Choroid plexus epithelial cell (primary cell): Measurements from ENCODE around the gene AUP1.

ENCODE experiments used
- DNase-seq: peaks from one replicate; pipeline ENCODE4 v3.0.0-alpha.2; 2010; ENCODE audit warnings: low read depth
- H3K4me3 ChIP-seq: 2 replicates; pipeline ENCODE4 v1.5.1; 2011; ENCODE audit warnings: low read depth, mild to moderate bottlenecking, control low read depth, low read length, moderate library complexity
- TF ChIP-seq, protein P1 (sequence below): conservative IDR thresholded peaks from 2 replicates; pipeline ENCODE4 v1.5.1; 2011; ENCODE audit warnings: low read depth, mild to moderate bottlenecking, control low read depth, inconsistent platforms, low read length, moderate library complexity

The AUP1 gene

DNA sequence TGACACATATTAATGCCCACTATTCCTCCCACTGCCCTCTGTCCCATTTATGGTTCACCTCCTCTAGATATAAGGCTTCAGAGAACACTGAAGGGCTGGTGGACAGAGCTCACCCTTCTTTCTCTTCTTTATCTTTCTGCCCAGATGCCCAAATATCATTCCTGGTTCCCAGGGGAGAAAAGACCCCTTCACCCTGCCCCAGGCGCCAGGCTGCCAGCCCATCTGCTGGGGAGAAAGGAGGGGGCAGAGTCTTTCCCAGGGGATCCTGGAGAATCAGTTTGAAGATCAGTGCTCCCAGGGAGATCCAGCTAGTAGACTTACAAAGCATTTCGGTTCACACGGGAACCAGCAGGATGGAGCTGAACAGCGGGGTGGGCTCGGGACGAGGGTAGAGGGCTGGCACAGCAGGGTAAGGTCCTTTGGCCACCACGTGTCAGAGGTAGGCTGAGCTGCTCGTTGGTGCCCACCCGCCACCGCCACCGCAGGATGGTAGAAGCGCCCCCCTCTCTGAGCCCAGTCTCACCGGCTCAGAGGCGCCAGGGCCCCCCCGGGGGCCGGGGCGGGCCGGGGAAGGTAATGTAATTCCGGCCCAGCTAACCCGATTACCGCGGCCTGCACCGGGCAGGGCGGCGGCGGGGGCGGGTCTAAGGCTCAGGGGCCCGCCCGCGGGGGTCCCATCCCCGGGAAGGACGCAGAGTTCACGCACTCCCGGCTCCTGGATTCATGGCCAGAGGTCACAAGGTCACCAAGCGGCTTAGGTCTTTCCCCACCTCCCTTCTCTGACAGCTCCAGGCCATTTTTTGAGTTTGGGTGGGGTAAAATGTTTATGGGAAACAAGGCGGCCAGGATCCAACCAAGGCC is 16.5 kb downstream of the AUP1 start:
- TF ChIP-seq, protein P1, sequence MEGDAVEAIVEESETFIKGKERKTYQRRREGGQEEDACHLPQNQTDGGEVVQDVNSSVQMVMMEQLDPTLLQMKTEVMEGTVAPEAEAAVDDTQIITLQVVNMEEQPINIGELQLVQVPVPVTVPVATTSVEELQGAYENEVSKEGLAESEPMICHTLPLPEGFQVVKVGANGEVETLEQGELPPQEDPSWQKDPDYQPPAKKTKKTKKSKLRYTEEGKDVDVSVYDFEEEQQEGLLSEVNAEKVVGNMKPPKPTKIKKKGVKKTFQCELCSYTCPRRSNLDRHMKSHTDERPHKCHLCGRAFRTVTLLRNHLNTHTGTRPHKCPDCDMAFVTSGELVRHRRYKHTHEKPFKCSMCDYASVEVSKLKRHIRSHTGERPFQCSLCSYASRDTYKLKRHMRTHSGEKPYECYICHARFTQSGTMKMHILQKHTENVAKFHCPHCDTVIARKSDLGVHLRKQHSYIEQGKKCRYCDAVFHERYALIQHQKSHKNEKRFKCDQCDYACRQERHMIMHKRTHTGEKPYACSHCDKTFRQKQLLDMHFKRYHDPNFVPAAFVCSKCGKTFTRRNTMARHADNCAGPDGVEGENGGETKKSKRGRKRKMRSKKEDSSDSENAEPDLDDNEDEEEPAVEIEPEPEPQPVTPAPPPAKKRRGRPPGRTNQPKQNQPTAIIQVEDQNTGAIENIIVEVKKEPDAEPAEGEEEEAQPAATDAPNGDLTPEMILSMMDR, result no peak
- DNase-seq, result no peak
- H3K4me3 ChIP-seq, result no peak overlapping the region

DNA sequence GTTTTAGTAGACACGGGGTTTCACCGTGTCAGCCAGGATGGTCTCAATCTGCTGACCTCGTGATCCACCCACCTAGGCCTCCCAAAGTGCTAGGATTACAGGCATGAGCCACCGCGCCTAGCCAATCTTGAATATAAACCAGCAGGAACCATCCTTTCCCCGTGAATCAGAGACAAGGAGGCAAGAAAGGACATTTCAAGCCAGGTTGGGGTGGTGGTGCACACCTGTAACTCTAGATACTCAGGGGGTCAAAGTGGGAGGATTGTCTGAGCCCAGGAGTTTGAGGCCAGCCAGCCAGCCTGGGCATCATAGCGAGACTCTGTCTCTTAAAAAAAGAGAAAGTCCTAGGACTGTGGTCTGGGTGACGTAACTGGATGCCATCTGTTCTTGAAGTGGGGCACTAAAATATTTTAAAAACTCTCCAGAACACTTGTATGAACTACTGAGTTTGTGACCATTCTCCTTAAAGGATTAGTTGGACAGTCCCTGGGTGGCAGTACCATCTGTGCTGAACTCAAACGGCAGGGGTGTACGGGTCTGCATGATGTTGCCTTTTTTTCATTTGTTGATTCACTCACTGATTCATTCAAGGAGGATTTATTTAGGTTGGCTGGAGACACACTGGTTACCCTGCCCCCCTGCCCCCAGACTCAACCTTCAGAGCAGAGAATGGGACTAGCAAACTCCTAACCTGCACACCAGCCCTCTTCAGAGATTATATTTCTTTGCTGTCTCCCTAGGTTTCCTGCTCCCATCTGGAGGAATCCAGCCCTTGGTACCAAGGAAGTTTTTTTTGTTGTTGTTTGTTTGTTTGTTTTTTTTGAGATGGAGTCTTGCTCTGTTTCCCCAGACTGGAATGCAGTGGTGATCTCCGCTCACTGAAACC is 18.2 kb downstream of the AUP1 start:
- DNase-seq, result no peak

DNA sequence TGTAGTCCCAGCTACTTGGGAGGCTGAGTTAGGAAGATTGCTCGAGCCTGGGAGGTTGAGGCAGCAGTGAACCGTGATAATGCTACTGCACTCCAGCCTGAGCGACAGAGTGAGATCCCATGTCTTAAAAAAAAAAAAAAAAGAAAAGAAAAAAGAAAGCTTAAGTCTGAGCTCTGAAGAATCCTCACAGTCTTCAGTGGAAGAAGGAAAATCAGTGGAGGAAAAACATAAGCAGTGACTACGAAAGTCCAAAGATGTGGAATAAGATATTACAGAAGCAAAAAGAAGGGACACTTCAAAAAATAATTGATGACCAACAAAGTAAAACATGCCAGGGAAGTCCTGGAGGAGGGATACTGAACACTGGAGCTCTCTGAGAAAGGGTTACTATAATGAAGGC is 19.2 kb downstream of the AUP1 start:
- no peak overlapping the region for H3K4me3 ChIP-seq
- DNase-seq, result no peak
- TF ChIP-seq, protein P1, result no peak

More for the DNA sequence above, 18.2 kb downstream of the AUP1 start:
- TF ChIP-seq, protein P1, result no peak
- H3K4me3 ChIP-seq, result no peak overlapping the region

DNA sequence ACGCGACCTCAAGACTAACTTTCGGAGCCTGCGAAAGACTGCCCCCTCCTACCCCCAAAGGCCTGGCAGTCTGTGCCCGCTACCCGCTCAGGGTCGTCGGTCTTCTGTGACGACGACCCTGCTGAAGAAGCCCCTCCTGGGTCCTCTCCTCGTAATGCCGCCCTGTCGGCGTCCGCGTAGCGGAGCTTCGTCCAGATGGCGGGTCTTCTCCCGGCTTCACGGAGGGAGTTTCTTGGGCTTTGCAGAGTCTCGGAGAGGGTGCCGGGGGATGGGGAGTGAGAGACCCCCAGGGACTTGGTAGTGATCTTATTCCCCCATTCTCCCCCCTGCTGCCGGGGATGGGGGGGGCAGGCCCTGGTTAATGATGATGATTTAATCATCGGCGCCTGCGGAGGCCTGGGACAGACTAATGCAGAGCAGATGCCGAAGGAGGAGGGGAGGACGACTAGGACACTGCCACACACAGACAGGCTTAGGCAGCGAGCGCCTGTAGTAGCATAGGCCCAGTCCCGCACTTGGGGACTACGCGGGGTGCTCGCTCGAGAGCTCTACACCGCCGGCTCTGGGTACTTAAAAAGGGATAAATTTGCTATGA is 21.5 kb downstream of the AUP1 start:
- DNase-seq, result peak; percentile 50
- TF ChIP-seq, protein P1, result no peak
- peak overlapping the region; percentile 100 for H3K4me3 ChIP-seq

DNA sequence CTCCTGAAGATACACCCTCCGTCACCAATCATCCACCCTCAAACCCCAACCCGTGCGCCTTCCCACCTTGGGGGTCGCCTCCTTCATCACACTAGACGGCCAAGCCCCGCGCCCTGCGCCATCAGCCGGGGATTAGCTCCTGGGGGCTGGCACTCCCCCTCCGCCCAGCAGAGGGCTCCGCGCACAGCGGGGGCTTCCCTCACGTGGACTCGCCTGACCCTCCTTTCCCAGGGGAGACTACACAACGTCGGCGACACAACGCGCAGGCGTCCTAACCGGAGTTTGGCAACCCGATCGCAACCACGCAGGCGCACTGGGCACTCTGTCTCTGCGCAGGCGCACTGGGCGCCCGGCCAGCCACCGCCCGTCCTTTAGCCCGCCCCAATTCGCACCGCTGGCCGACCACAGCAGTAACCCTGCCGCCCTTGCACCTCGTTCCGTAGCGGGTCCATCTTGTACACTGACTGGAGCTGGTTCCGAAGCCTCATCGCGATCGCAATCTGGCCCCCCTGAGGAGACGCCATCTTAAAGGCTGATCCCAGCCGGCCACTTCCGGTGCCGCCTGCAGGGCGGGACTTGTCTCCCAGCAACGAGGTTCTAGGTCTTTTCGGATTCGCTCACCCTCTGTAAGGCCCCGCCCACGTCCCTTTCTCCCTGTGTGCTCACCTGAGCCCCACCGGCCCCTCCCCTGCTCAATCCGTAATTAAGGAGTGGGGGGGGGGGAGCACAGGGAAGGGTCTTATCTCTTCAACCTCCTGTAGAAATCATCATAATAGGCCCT is 22.2 kb downstream of the AUP1 start, which contains the start of gene PCGF1:
TSS of gene PCGF1 (minus strand) at position 551 of the 781 bp plus-strand sequence. CDS start at position 524, 27 bp downstream.
- H3K4me3 ChIP-seq, result peak within 1 kb of the TSS; percentile 100
- DNase-seq, result peak; percentile 99
- TF ChIP-seq, protein P1, result peak; percentile 57

DNA sequence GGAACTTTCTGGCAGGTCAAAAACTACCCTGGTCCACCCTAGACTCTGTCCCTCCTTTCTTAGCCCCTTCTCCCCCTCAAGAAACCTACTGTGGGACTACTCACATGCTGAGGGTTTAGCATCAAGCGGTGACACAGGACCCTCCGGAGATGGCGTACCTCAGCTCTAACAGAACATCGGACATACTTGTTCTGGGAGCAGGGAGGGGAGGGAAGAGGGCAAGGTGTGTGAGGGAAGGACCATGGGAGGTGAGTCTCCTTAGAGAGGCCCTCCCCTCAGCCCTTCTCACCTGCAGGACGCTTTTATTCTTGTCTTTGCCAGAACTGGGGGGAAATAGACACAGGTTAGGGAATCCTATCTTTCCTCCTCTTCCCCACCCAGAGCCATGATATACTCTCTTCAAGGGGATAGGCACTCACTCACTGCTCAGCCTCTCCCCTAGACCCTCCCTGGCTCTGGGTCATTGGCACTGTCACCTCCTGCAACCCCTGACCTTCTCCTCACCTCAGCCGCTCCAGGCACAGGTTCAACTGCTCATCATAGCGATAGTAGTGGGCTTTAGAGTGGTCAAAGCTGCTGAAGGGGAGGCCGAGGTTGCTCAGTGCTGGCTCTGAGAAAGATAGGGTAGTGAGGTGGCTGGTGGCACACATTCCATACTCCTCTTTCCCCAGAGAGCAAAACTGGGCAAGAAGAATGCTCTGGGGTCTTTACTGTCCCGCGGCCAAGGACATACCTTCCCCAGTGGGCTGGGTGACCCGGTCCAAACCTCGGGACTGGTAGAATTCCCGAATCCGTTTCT is 23.9 kb downstream of the AUP1 start:
- DNase-seq, result no peak
- TF ChIP-seq, protein P1, result no peak

More for the DNA sequence above, 23.9 kb downstream of the AUP1 start:
- peak overlapping the region; percentile 4 for H3K4me3 ChIP-seq
